GM12864 (cell line): ENCODE data around the gene ANKUB1.

ENCODE experiments used
- DNase-seq: peaks from one replicate; pipeline ENCODE4 v3.0.0-alpha.2; 2011; ENCODE audit warnings: low read depth
- H3K4me3 ChIP-seq: 2 replicates; pipeline ENCODE4 v1.5.1; 2011; ENCODE audit warnings: mild to moderate bottlenecking, low read depth, low read length, control low read depth
- CTCF ChIP-seq: IDR thresholded peaks from 2 replicates; pipeline ENCODE4 v1.5.1; 2011; ENCODE audit warnings: low read depth, mild to moderate bottlenecking, moderate library complexity, low read length, control low read depth, inconsistent platforms; ENCODE audit errors: missing control alignments

ANKUB1 gene

GRCh38 chr3:149809699-149810098, 17.3 kb upstream of the ANKUB1 start:
- TF ChIP-seq CTCF: no peak
- no peak for DNase-seq
- no peak overlapping the region for H3K4me3 ChIP-seq

GRCh38 chr3:149808209-149808829, 16.0 kb upstream of the ANKUB1 start:
- no peak for DNase-seq
- peak; percentile 77 for TF ChIP-seq CTCF
- no peak overlapping the region for H3K4me3 ChIP-seq

GRCh38 chr3:149806171-149806778, 13.9 kb upstream of the ANKUB1 start:
- TF ChIP-seq CTCF: no peak
- no peak for DNase-seq
- no peak overlapping the region for H3K4me3 ChIP-seq

GRCh38 chr3:149801639-149802038, 9.3 kb upstream of the ANKUB1 start:
- no peak for TF ChIP-seq CTCF
- no peak for DNase-seq

GRCh38 chr3:149801195-149801594, 8.8 kb upstream of the ANKUB1 start:
- H3K4me3 ChIP-seq: no peak overlapping the region
- no peak for DNase-seq
- no peak for TF ChIP-seq CTCF

More at GRCh38 chr3:149801639-149802038, 9.3 kb upstream of the ANKUB1 start:
- H3K4me3 ChIP-seq: no peak overlapping the region

- no peak overlapping the region for H3K4me3 ChIP-seq
- TF ChIP-seq CTCF: no peak
- DNase-seq: no peak
Measured at GRCh38 chr3:149800693-149801092, 8.3 kb upstream of the ANKUB1 start.

GRCh38 chr3:149796026-149796425, 3.7 kb upstream of the ANKUB1 start:
- TF ChIP-seq CTCF: no peak
- DNase-seq: no peak
- no peak overlapping the region for H3K4me3 ChIP-seq
